Small intestine (tissue), 7 donors: Measurements from ENCODE around the gene ZFC3H1. TPM values are rescaled to one million over a fixed set of nuclear protein-coding genes. Genes with fewer than 3 reads are reported as not detected.
A peak's percentile ranks its signal among the peaks of the same experiment; 100 is the strongest.

Experiments
- DNase-seq, 2 donors: peaks; one replicate each; pipeline versions ENCODE4 v3.0.0 to v3.0.0-alpha.2; 2013
- FAIRE-seq: peaks from 2 replicates; lab custom pipeline; 2012; peaks lifted over from hg19 to GRCh38; lab: Jason Lieb, UNC
- H3K27ac ChIP-seq, 3 donors: one replicate each; pipeline ENCODE4 v1.5.1; 2013; ENCODE audit warnings: low read length in 2 of 3, mild to moderate bottlenecking in 2 of 3, control low read depth in 1 of 3, inconsistent platforms in 1 of 3, low read depth in 1 of 3, moderate library complexity in 1 of 3
- H3K27me3 ChIP-seq, 3 donors: one replicate each; pipeline ENCODE4 v1.6.1; 2013; ENCODE audit warnings: low read length in 3 of 3, inconsistent platforms in 1 of 3; ENCODE audit not compliant: control insufficient read depth in 3 of 3, insufficient read depth in 3 of 3
- H3K36me3 ChIP-seq, 3 donors: one replicate each; pipeline ENCODE4 v1.6.1; 2013; ENCODE audit warnings: low read length in 3 of 3, inconsistent platforms in 1 of 3, low read depth in 1 of 3, mild to moderate bottlenecking in 1 of 3, moderate library complexity in 1 of 3; ENCODE audit not compliant: control insufficient read depth in 3 of 3, insufficient read depth in 2 of 3
- H3K4me1 ChIP-seq, 3 donors: one replicate each; pipeline ENCODE4 v1.6.1; 2013; ENCODE audit warnings: low read length in 2 of 3, inconsistent platforms in 1 of 3, low read depth in 1 of 3, mild to moderate bottlenecking in 1 of 3, moderate library complexity in 1 of 3; ENCODE audit not compliant: control insufficient read depth in 3 of 3, insufficient read depth in 2 of 3
- H3K4me3 ChIP-seq, 3 donors: one replicate each; pipeline ENCODE4 v1.5.1; 2013; ENCODE audit warnings: low read length in 3 of 3, control low read depth in 1 of 3, inconsistent platforms in 1 of 3, low read depth in 1 of 3, mild to moderate bottlenecking in 1 of 3, moderate library complexity in 1 of 3
- H3K9me3 ChIP-seq, 2 donors: one replicate each; pipeline ENCODE4 v1.6.1; 2013; ENCODE audit warnings: low read depth in 1 of 2, low read length in 1 of 2; ENCODE audit not compliant: control insufficient read depth in 2 of 2, insufficient read depth in 1 of 2
- WGBS, 3 donors: extraction: QIAGEN DNeasy Blood & Tissue Kit; methylation state at CpG; one replicate each; pipeline ENCODE4 v1.1.7; 2013; 5-methylcytosine and 5-hydroxymethylcytosine counted together
- polyA plus RNA-seq, 4 donors: library from polyadenylated mRNA; stranded (reverse) in 3 of 4; unstranded in 1 of 4; fragments of 200-250 nt in 3 of 4; fragments of 120-200 nt in 1 of 4; gene quantifications; one replicate each; pipeline versions ENCODE4 v1.2.1 to v1.2.3, GENCODE V29; 2013
- donor health status: healthy with polysubstance abuse.
- donor health status: control.
- donor health status: control.
- donor health status: Bipolar disorder and iron deficiency.
- donor health status: healthy.

The ZFC3H1 gene
- polyA plus RNA-seq, 4 donors, result 10.5 to 74.6 (median 11.3) TPM

GRCh38 chr12:71610031-71610795 is 53.4 kb downstream of the ZFC3H1 start:
- no peaks in the 10 kb centered on the region for H3K4me1 ChIP-seq
- H3K4me3 ChIP-seq, result no peak overlapping the region
- DNase-seq (no peak), FAIRE-seq (no peak)
- WGBS, 3 donors, result 50 to 63% (median 55%) methylated on average over 6 of the region's 6 CpGs
- no peaks in the 10 kb centered on the region for H3K27me3 ChIP-seq
- peaks cover 5 to 11% (median 10%) of the 10 kb centered on the region in 3 donors for H3K36me3 ChIP-seq
- no peaks in the 10 kb centered on the region for H3K9me3 ChIP-seq
- H3K27ac ChIP-seq, result no peak overlapping the region

GRCh38 chr12:71607494-71608330 is 55.9 kb downstream of the ZFC3H1 start:
- peaks cover 5% of the 10 kb centered on the region in 3 donors for H3K36me3 ChIP-seq
- H3K27me3 ChIP-seq, result no peaks in the 10 kb centered on the region
- no peak overlapping the region for H3K4me3 ChIP-seq
- FAIRE-seq (no peak), DNase-seq (peak; percentile 20 to 60)
- peak overlapping the region in 1 of 3 donors; percentile 10 for H3K27ac ChIP-seq
- WGBS, 3 donors, result 22 to 63% (median 40%) methylated on average over 4 of the region's 4 CpGs
- H3K9me3 ChIP-seq, result no peaks in the 10 kb centered on the region
- no peaks in the 10 kb centered on the region for H3K4me1 ChIP-seq

GRCh38 chr12:71605039-71605438 is 58.6 kb downstream of the ZFC3H1 start:
- no peak for FAIRE-seq
- Histone ChIP-seq H3K4me1 (no peaks in the 10 kb centered on the region), H3K36me3 (peaks cover 3 to 5% (median 5%) of the 10 kb centered on the region in 3 donors), H3K4me3 (no peak overlapping the region), H3K27me3 (no peaks in the 10 kb centered on the region), H3K9me3 (no peaks in the 10 kb centered on the region), H3K27ac (no peak overlapping the region)
- DNase-seq, result no peak
- WGBS, 3 donors, result 62 to 81% (median 66%) methylated on average over 3 of the region's 3 CpGs

GRCh38 chr12:71602761-71603577 is 60.7 kb downstream of the ZFC3H1 start:
- no peak for FAIRE-seq
- peaks cover 3 to 5% (median 3%) of the 10 kb centered on the region in 3 donors for H3K36me3 ChIP-seq
- 82 to 96% (median 87%) methylated on average over 10 of the region's 10 CpGs for WGBS, 3 donors
- H3K4me1 ChIP-seq, result no peaks in the 10 kb centered on the region
- H3K4me3 ChIP-seq, result no peak overlapping the region
- no peak for DNase-seq
- no peak overlapping the region for H3K27ac ChIP-seq
- H3K27me3 ChIP-seq, result no peaks in the 10 kb centered on the region
- no peaks in the 10 kb centered on the region for H3K9me3 ChIP-seq

GRCh38 chr12:71601546-71601945 is 62.1 kb downstream of the ZFC3H1 start:
- no peak overlapping the region for H3K27ac ChIP-seq
- FAIRE-seq (no peak), DNase-seq (no peak)
- H3K4me1 ChIP-seq, result no peaks in the 10 kb centered on the region
- H3K4me3 ChIP-seq, result no peak overlapping the region
- peaks cover 0 to 5% (median 2%) of the 10 kb centered on the region in 3 donors for H3K36me3 ChIP-seq
- no peaks in the 10 kb centered on the region for H3K27me3 ChIP-seq
- peaks cover 0 to 3% of the 10 kb centered on the region in 2 donors for H3K9me3 ChIP-seq

GRCh38 chr12:71599210-71599609 is 64.4 kb downstream of the ZFC3H1 start:
- H3K4me3 ChIP-seq, result no peak overlapping the region
- H3K36me3 ChIP-seq, result no peaks in the 10 kb centered on the region
- no peak for DNase-seq
- H3K4me1 ChIP-seq, result no peaks in the 10 kb centered on the region
- H3K27ac ChIP-seq, result no peak overlapping the region
- FAIRE-seq, result no peak
- peaks cover 0 to 3% of the 10 kb centered on the region in 2 donors for H3K9me3 ChIP-seq
- H3K27me3 ChIP-seq, result no peaks in the 10 kb centered on the region

GRCh38 chr12:71594214-71594948 is 69.3 kb downstream of the ZFC3H1 start:
- Histone ChIP-seq H3K4me1 (no peaks in the 10 kb centered on the region), H3K36me3 (no peaks in the 10 kb centered on the region), H3K27me3 (peaks cover 0 to 5% (median 0%) of the 10 kb centered on the region in 3 donors), H3K9me3 (peaks cover 0 to 3% of the 10 kb centered on the region in 2 donors), H3K4me3 (no peak overlapping the region), H3K27ac (no peak overlapping the region)
- FAIRE-seq, result no peak
- WGBS, 3 donors, result 31 to 43% (median 33%) methylated on average over 5 of the region's 5 CpGs
- DNase-seq, result peak; percentile 30 to 44
